Measurements from ENCODE around the gene CEACAM21.

DNA sequence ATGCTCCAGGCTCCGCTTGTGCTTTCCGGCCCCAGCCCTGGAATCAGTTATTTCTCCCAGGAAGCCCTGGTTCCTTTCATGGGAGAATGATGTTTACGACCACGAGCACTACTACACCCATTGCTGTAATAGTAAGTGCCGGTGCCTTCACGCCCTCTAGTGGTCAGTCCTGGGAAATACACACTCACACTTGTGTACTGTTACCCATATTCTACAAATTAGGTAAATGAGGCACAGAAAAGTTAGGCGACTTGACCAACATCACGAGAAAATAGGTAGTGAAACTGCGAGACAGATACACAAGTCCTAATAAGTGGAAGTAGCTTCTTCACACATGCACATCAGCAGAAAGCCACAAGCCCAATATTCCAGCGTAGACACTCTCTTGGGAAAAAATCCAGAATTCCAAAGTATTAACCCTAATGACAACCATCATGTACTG is 21.7 kb downstream of the CEACAM21 start:
- TF ChIP-seq CTCF (tag by site-specific recombination; IDR thresholded peaks at IDR 0.05), result peak; percentile 84
- TF ChIP-seq ZNF146 (tag by site-specific recombination; IDR thresholded peaks at IDR 0.05), result no peak
- no peak for TF ChIP-seq SCRT1 (tag by site-specific recombination; IDR thresholded peaks at IDR 0.05; ENCODE audit: borderline replicate concordance)
- no peak; the same call in 1 of the 2 replicates for TF ChIP-seq ZNF76 (tag by site-specific recombination; IDR thresholded peaks at IDR 0.05; ENCODE audit: borderline replicate concordance, low read depth)
- TF ChIP-seq, protein P1, sequence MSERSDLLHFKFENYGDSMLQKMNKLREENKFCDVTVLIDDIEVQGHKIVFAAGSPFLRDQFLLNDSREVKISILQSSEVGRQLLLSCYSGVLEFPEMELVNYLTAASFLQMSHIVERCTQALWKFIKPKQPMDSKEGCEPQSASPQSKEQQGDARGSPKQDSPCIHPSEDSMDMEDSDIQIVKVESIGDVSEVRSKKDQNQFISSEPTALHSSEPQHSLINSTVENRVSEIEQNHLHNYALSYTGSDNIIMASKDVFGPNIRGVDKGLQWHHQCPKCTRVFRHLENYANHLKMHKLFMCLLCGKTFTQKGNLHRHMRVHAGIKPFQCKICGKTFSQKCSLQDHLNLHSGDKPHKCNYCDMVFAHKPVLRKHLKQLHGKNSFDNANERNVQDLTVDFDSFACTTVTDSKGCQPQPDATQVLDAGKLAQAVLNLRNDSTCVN (tag by site-specific recombination; optimal IDR thresholded peaks at IDR 0.05), result no peak
- no peak for TF ChIP-seq ZNF530 (tag by site-specific recombination; IDR thresholded peaks at IDR 0.05; ENCODE audit: low read depth)
- TF ChIP-seq ZNF202 (tag by site-specific recombination; IDR thresholded peaks at IDR 0.05; ENCODE audit: borderline replicate concordance), result no peak
- no peak for TF ChIP-seq REST (tag by site-specific recombination; IDR thresholded peaks at IDR 0.05)
- no peak for TF ChIP-seq SALL2 (tag by site-specific recombination; IDR thresholded peaks at IDR 0.05; ENCODE audit: borderline replicate concordance)

All from HEK293 (cell line).